ENCODE data around the gene SET. TPM values are rescaled to one million over a fixed set of nuclear protein-coding genes. Genes with fewer than 3 reads are reported as not detected.

Gene SET
- total RNA-seq, 2 experiments from 2014 or later: 749 to 755 TPM

GRCh38 chr9:128704356-128704670 is 15.3 kb downstream of the SET start:
- Mint-ChIP-seq H3K36me3 (ENCODE audit: low read depth) (no peaks in the 10 kb centered on the region), H3K27ac (no peak overlapping the region), H3K27me3 (no peaks in the 10 kb centered on the region), H3K4me3 (no peak overlapping the region), H3K9me3 (no peaks in the 10 kb centered on the region), H3K4me1 (ENCODE audit: low read depth) (peaks cover 13% of the 10 kb centered on the region)
- DNase-seq (no peak), ATAC-seq (no peak)
- intact Hi-C loops (cut with micrococcal nuclease): no loop called here
- CTCF ChIA-PET: interaction anchor here (1.4 to 1.9 kb wide), 2 partner anchors 20 to 84 kb away, joined by 3 to 4 read pairs; partner anchors contain the start of gene ZDHHC12
- no peak for TF ChIP-seq CTCF (IDR thresholded peaks at IDR 0.05)
- POLR2A ChIA-PET: interaction anchor here (1.1 to 1.2 kb wide), 2 partner anchors 12 to 22 kb away, joined by 3 to 4 read pairs; no protein-coding TSS in a partner anchor

GRCh38 chr9:128705051-128705965 is 16.3 kb downstream of the SET start:
- Mint-ChIP-seq H3K4me1 (ENCODE audit: low read depth) (peaks cover 13% of the 10 kb centered on the region), H3K4me3 (no peak overlapping the region), H3K27me3 (no peaks in the 10 kb centered on the region), H3K27ac (no peak overlapping the region), H3K9me3 (no peaks in the 10 kb centered on the region), H3K36me3 (ENCODE audit: low read depth) (no peaks in the 10 kb centered on the region)
- DNase-seq (no peak), ATAC-seq (no peak)
- ChIA-PET CTCF (interaction anchor here (1.0 to 1.9 kb wide), 3 partner anchors 8 to 224 kb away, joined by 3 to 4 read pairs (median 3); partner anchors contain the start of gene ZDHHC12), POLR2A (interaction anchor here (0.6 to 1.4 kb wide), 7 partner anchors 8 to 185 kb away, joined by 3 to 5 read pairs (median 3); partner anchors contain the start of gene ZDHHC12)
- no peak for TF ChIP-seq CTCF (IDR thresholded peaks at IDR 0.05)
- intact Hi-C loops (cut with micrococcal nuclease): no loop called here

- Mint-ChIP-seq H3K27ac (no peak overlapping the region), H3K36me3 (ENCODE audit: low read depth) (no peaks in the 10 kb centered on the region), H3K4me1 (ENCODE audit: low read depth) (peaks cover 12% of the 10 kb centered on the region), H3K27me3 (no peaks in the 10 kb centered on the region), H3K9me3 (no peaks in the 10 kb centered on the region), H3K4me3 (no peak overlapping the region)
- no peak for DNase-seq
- CTCF ChIA-PET: interaction anchor here (1.0 to 1.5 kb wide), 2 partner anchors 9 to 27 kb away, joined by 3 read pairs; no protein-coding TSS in a partner anchor
- POLR2A ChIA-PET: interaction anchor here (0.6 to 1.4 kb wide), 6 partner anchors 8 to 982 kb away, joined by 3 to 5 read pairs (median 4); partner anchors contain the start of gene ZDHHC12
- intact Hi-C loops (cut with micrococcal nuclease): no loop called here
- TF ChIP-seq CTCF (IDR thresholded peaks at IDR 0.05): no peak
- no peak for ATAC-seq
Observed at GRCh38 chr9:128706045-128706444, 17.0 kb downstream of the SET start.

GRCh38 chr9:128706671-128707381 is 17.8 kb downstream of the SET start:
- CTCF ChIA-PET: interaction anchor here (0.9 to 1.5 kb wide), 3 partner anchors 9 to 26 kb away, joined by 3 read pairs; partner anchors contain the start of gene ZDHHC12
- no peak overlapping the region for H3K4me3 Mint-ChIP-seq
- H3K9me3 Mint-ChIP-seq: no peaks in the 10 kb centered on the region
- DNase-seq (no peak), ATAC-seq (no peak)
- H3K4me1 Mint-ChIP-seq (ENCODE audit: low read depth): peaks cover 5% of the 10 kb centered on the region
- no peak overlapping the region for H3K27ac Mint-ChIP-seq
- TF ChIP-seq CTCF (IDR thresholded peaks at IDR 0.05): no peak
- H3K36me3 Mint-ChIP-seq (ENCODE audit: low read depth): no peaks in the 10 kb centered on the region
- H3K27me3 Mint-ChIP-seq: no peaks in the 10 kb centered on the region
- POLR2A ChIA-PET: interaction anchor here (0.6 to 1.3 kb wide), 5 partner anchors 9 to 983 kb away, joined by 3 to 5 read pairs (median 3); partner anchors contain the start of gene ZDHHC12
- intact Hi-C loops (cut with micrococcal nuclease): no loop called here

Data from activated CD8-positive, alpha-beta T cell treated with anti-CD3 and anti-CD28 coated beads for 36 hours (primary cell).